ENCODE data around the gene SYCE3.

SYCE3 gene

DNA sequence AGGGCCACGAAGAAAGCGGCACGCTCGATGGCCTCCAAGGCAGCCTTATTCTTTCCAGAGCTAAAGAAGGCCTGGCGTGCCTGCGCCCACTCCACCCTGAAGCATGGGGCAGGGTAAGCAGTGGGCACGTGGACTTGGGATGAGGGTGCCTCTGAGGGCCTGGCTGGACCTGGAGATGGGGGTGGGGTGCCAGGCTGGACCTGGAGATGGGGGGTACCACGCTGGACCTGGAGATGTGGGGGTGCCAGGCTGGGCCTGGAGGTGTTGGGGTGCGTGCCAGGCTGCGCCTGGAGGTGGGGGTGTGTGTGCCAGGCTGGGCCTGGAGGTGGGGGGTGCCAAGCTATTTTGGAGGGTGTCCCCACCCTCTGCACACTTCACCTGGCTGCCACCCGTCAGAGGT lies 10.2 kb upstream of the SYCE3 start:
- no peak for DNase-seq (ENCODE audit: extremely low read depth, insufficient read length)
- Histone ChIP-seq H3K4me3 (replicated peaks; ENCODE audit: low read depth, low read length) (no peak overlapping the region), H3K27me3 (replicated peaks; ENCODE audit: control insufficient read depth, insufficient read depth, low read length) (no peaks in the 10 kb centered on the region), H3K36me3 (ENCODE audit: control insufficient read depth, insufficient read depth, low read length) (peaks cover 58% of the 10 kb centered on the region)
- TF ChIP-seq, protein P1, sequence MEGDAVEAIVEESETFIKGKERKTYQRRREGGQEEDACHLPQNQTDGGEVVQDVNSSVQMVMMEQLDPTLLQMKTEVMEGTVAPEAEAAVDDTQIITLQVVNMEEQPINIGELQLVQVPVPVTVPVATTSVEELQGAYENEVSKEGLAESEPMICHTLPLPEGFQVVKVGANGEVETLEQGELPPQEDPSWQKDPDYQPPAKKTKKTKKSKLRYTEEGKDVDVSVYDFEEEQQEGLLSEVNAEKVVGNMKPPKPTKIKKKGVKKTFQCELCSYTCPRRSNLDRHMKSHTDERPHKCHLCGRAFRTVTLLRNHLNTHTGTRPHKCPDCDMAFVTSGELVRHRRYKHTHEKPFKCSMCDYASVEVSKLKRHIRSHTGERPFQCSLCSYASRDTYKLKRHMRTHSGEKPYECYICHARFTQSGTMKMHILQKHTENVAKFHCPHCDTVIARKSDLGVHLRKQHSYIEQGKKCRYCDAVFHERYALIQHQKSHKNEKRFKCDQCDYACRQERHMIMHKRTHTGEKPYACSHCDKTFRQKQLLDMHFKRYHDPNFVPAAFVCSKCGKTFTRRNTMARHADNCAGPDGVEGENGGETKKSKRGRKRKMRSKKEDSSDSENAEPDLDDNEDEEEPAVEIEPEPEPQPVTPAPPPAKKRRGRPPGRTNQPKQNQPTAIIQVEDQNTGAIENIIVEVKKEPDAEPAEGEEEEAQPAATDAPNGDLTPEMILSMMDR (IDR thresholded peaks at IDR 0.05; ENCODE audit: insufficient read depth, low read length, poor library complexity, severe bottlenecking) = no peak

DNA sequence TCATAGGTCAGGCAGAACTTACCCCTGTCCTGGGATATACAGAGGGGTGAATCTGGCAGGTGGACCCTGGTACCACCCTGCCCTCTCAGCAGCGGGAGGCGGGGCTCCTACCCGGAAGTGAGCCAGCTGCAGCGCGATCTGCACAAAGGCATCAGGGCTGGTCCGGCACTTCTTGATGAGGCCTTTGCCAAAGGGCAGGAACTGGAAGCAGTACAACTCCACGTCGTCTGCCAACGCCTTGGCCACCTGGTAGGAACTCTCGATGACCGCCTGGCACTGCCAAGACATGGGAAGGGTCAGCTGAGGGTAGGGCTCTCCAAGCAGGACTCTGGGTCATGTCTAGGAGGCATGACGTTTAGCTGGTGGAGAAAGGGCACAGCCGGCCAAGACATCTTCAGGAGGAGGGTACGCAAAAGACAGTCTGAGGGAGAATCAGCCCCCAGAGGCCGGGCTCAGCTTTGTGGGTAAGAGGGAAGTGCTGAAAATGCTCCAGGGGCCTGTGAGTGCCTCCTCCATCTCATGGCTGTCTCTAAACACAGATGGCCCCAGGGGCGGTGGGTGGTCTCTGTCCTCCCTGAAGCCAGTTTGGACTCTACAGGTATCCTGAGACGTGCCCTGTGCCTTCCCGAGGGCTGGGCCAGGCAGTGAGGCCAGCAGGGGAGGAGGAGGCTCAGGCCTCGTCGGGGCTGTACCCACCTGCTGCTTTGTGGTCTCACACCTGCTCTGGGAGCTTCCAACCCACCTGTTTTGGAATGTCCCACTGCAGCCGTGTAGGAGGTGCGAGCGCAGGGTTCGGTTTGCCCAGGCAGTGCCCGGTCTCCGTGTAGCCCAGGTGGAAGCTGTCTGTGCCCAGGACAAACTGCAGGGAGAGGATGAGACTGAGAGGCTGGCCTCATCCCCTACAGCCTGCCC lies 8.8 kb upstream of the SYCE3 start:
- no peak overlapping the region for H3K4me3 ChIP-seq (replicated peaks; ENCODE audit: low read depth, low read length)
- H3K36me3 ChIP-seq (ENCODE audit: control insufficient read depth, insufficient read depth, low read length) = peaks cover 53% of the 10 kb centered on the region
- H3K27me3 ChIP-seq (replicated peaks; ENCODE audit: control insufficient read depth, insufficient read depth, low read length) = no peaks in the 10 kb centered on the region
- no peak for DNase-seq (ENCODE audit: extremely low read depth, insufficient read length)
- TF ChIP-seq, protein P1 (IDR thresholded peaks at IDR 0.05; ENCODE audit: insufficient read depth, low read length, poor library complexity, severe bottlenecking) = no peak

DNA sequence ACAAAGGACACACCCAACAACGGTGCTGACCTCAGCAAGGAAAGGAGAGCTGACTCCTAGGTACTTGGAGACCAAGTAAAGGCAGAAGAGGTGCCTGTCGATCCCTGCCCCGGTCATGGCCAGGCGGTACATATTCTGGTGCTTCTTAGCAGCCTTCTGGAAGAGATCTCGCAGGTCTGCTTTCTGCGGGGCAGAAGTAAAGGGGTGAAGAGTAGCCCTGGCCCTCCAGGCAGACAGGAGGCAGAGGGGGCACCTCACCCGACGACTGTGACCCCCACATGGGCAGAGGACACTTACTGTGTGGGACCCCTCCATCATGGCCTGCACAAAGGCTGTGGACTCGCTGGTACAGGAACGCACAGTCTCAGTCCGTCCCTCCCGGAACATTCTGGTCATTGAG lies 8.1 kb upstream of the SYCE3 start:
- Histone ChIP-seq H3K36me3 (ENCODE audit: control insufficient read depth, insufficient read depth, low read length) (peaks cover 49% of the 10 kb centered on the region), H3K4me3 (replicated peaks; ENCODE audit: low read depth, low read length) (no peak overlapping the region), H3K27me3 (replicated peaks; ENCODE audit: control insufficient read depth, insufficient read depth, low read length) (no peaks in the 10 kb centered on the region)
- DNase-seq (ENCODE audit: extremely low read depth, insufficient read length) = no peak
- TF ChIP-seq, protein P1 (IDR thresholded peaks at IDR 0.05; ENCODE audit: insufficient read depth, low read length, poor library complexity, severe bottlenecking) = no peak

DNA sequence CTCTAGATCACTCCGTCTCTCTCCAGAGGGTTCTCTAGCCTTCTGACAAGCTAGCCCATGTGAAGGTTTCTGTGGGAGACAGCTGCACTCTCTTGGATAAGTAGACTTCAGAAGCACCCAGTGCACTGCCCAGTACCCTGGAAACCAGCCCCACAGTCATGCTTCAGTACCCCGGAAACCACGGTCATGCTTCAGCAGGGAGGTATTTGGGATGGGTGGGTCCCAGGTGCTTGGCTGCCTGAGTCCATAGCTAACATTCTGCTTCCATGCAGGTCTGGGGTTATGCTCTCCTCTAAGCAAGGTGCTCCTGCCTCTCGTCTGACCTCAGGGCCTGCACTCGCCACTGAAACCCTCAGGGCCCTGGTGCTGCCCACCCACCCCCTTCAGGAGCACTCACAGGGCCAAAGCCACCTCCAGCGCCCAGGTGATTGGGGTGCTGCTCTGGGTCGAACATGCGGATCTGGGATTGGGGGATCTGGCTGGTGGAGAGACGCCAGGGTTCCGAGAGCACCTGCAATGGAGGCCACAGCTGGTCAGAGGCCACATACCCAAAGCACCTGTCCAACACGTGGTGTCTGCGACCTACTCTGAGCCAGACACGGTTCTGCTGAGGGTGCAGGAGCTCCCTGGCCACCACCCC lies 7.3 kb upstream of the SYCE3 start:
- Histone ChIP-seq H3K4me3 (replicated peaks; ENCODE audit: low read depth, low read length) (no peak overlapping the region), H3K27me3 (replicated peaks; ENCODE audit: control insufficient read depth, insufficient read depth, low read length) (no peaks in the 10 kb centered on the region), H3K36me3 (ENCODE audit: control insufficient read depth, insufficient read depth, low read length) (peaks cover 45% of the 10 kb centered on the region)
- TF ChIP-seq, protein P1 (IDR thresholded peaks at IDR 0.05; ENCODE audit: insufficient read depth, low read length, poor library complexity, severe bottlenecking) = no peak
- no peak for DNase-seq (ENCODE audit: extremely low read depth, insufficient read length)

DNA sequence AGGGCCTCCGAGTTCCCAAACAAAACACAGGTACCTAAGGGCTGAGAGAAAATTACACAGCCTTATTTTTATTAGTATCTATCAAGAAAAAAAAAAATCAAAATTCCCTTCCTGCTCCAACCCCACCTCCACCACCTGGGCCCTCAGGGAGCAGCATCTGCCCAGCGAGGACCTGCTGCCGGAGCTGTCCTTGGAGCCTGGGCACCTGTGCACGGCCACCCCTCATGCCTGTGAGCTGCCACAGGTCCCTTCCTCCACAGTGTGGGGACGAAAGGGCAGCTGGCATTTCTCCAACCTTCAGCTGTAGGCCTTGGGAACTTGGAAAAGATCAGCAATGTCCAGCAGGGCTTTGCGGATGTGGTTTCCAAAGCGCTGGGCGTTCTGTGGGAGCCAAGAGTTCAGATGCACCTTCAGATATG lies 6.3 kb upstream of the SYCE3 start:
- TF ChIP-seq, protein P1 (IDR thresholded peaks at IDR 0.05; ENCODE audit: insufficient read depth, low read length, poor library complexity, severe bottlenecking) = no peak
- DNase-seq (ENCODE audit: extremely low read depth, insufficient read length) = no peak
- H3K27me3 ChIP-seq (replicated peaks; ENCODE audit: control insufficient read depth, insufficient read depth, low read length) = no peaks in the 10 kb centered on the region
- peaks cover 38% of the 10 kb centered on the region for H3K36me3 ChIP-seq (ENCODE audit: control insufficient read depth, insufficient read depth, low read length)
- no peak overlapping the region for H3K4me3 ChIP-seq (replicated peaks; ENCODE audit: low read depth, low read length)

Data from GM06990 (cell line).